Measurements from ENCODE around the gene TUBGCP2.

Gene TUBGCP2

GRCh38 chr10:133261726-133262325, 46.8 kb downstream of the TUBGCP2 start:
- DNase-seq: peak; percentile 79

- DNase-seq: peak; percentile 21
Observed at GRCh38 chr10:133260895-133261725, 47.6 kb downstream of the TUBGCP2 start.

GRCh38 chr10:133259602-133259989, 49.1 kb downstream of the TUBGCP2 start:
- DNase-seq: no peak

- DNase-seq: no peak
Observed at GRCh38 chr10:133258818-133259601, 49.7 kb downstream of the TUBGCP2 start.

GRCh38 chr10:133258066-133258817, 50.4 kb downstream of the TUBGCP2 start:
- no peak for DNase-seq

GRCh38 chr10:133257489-133258065, 51.1 kb downstream of the TUBGCP2 start:
- no peak for DNase-seq

- DNase-seq: no peak
Observed at GRCh38 chr10:133255323-133255722, 53.3 kb downstream of the TUBGCP2 start.

GRCh38 chr10:133254421-133255120, 54.1 kb downstream of the TUBGCP2 start:
- no peak for DNase-seq

- DNase-seq: no peak
Observed at GRCh38 chr10:133253361-133253955, 55.2 kb downstream of the TUBGCP2 start.

GRCh38 chr10:133252223-133252552, 56.5 kb downstream of the TUBGCP2 start:
- DNase-seq: no peak

- DNase-seq: no peak
Observed at GRCh38 chr10:133251388-133252222, 57.1 kb downstream of the TUBGCP2 start.

- no peak for DNase-seq
Observed at GRCh38 chr10:133249975-133250754, 58.5 kb downstream of the TUBGCP2 start.

- no peak for DNase-seq
Observed at GRCh38 chr10:133249094-133249780, 59.4 kb downstream of the TUBGCP2 start.

GRCh38 chr10:133248334-133248715, 60.3 kb downstream of the TUBGCP2 start:
- DNase-seq: no peak

- DNase-seq: no peak
Observed at GRCh38 chr10:133247681-133248333, 60.9 kb downstream of the TUBGCP2 start.

GRCh38 chr10:133246236-133246626, 62.4 kb downstream of the TUBGCP2 start:
- DNase-seq: no peak

GRCh38 chr10:133245439-133246235, 63.0 kb downstream of the TUBGCP2 start:
- DNase-seq: no peak

- DNase-seq: no peak
Observed at GRCh38 chr10:133243593-133243992, 65.1 kb downstream of the TUBGCP2 start.
